IMR-90 (cell line): ENCODE results near the gene BTBD18. TPM values are rescaled to one million over a fixed set of nuclear protein-coding genes. Genes with fewer than 3 reads are reported as not detected.

Experiments used
- FOS ChIP-seq: fragments of 150-350 bp; IDR thresholded peaks from 2 replicates; pipeline ENCODE4 v1.6.1; 2016; ENCODE audit warnings: low read depth, low read length
- USF2 ChIP-seq: fragments of 150-350 bp; IDR thresholded peaks from 2 replicates; pipeline ENCODE4 v1.6.1; 2017; ENCODE audit warnings: mild to moderate bottlenecking, antibody characterized with exemption, low read length, low read depth
- polyA plus RNA-seq, 3 experiments: library from polyadenylated mRNA; depleted of rRNA; stranded (reverse); fragments of >200 nt; gene quantifications; 2 replicates each; pipeline ENCODE4 v1.2.3, GENCODE V29; 2012; ENCODE audit warnings: low replicate concordance in 1 of 3
- total RNA-seq: library from RNA; depleted of rRNA; stranded (reverse); fragments of >200 nt; gene quantifications from 2 replicates; pipeline ENCODE4 v1.2.3, GENCODE V29; 2012

BTBD18 gene
- total and polyA plus RNA-seq, 2 of the 4 experiments (the other 2 are of a cell fraction): not detected

- TF ChIP-seq FOS: no peak
- peak; percentile 95 for TF ChIP-seq USF2
These were observed 10.2 kb downstream of the BTBD18 start, which contains the start of gene SELENOH (continued) for GRCh38 chr11:57741132-57742086.
